ENCODE data around the gene RNF217. TPM values are rescaled to one million over a fixed set of nuclear protein-coding genes. Genes with fewer than 3 reads are reported as not detected.

The RNF217 gene
- total and polyA plus RNA-seq, 10 of the 15 experiments (the other 5 are each of a cell fraction or from before 2014, with no cell fraction given) = under 0.01 to 11.7 (median 0.04) TPM; not detected in 3

- DNase-seq (ENCODE audit: low read depth, low spot score) = no peak
- peaks cover 1% of the 10 kb centered on the region; the same call in 1 of the 3 replicates for H3K9me3 ChIP-seq (replicated peaks; ENCODE audit: control insufficient read depth, insufficient read depth, low read length)
- H4K20me1 ChIP-seq (ENCODE audit: control insufficient read depth, insufficient read depth) = no peaks in the 10 kb centered on the region
- no peak overlapping the region for H2AFZ ChIP-seq (ENCODE audit: control insufficient read depth, low read depth, low read length)
- ChIA-PET CTCF (interaction anchor here (1.1 kb wide), 2 partner anchors 246 to 1313 kb away, joined by 3 to 4 read pairs; no protein-coding TSS in a partner anchor), SMC1A (ENCODE audit: uncharacterized antibody, unreplicated experiment) (no interaction called here), POLR2A (no interaction called here), RAD21 (ENCODE audit: unreplicated experiment) (no interaction called here)
- in situ Hi-C loops (cut with MboI) (no loop called here), intact Hi-C loops (cut with micrococcal nuclease; ENCODE audit: unreplicated experiment) (no loop called here)
- H3K4me1 ChIP-seq (ENCODE audit: control insufficient read depth, insufficient read depth, low read length) = no peaks in the 10 kb centered on the region
- H3K79me2 ChIP-seq (ENCODE audit: control insufficient read depth, insufficient read depth, low read length) = no peaks in the 10 kb centered on the region
- 38% methylated on average over 1 of the region's 1 CpG for WGBS (ENCODE audit: insufficient coverage, insufficient replicate concordance, low lambda C conversion rate, missing lambda C conversion rate)
- no peaks in the 10 kb centered on the region; a peak in 1 of 4 replicates for H3K27me3 ChIP-seq (replicated peaks in 1 of 2; ENCODE audit: control insufficient read depth in 2 of 2, insufficient read depth in 2 of 2, low read length in 1 of 2)
- H3K4me3 ChIP-seq = no peak overlapping the region
- no TSS peak for BruUV-seq (replicated peaks)
- no peak for ATAC-seq
- no peak overlapping the region for H3K9ac ChIP-seq (ENCODE audit: control insufficient read depth, insufficient read depth, low read length)
- no peak overlapping the region for H3K4me2 ChIP-seq (ENCODE audit: control insufficient read depth, insufficient read depth)
- no peak for FAIRE-seq
- H3K27ac ChIP-seq (ENCODE audit: control insufficient read depth, insufficient read depth) = no peak overlapping the region
- TF ChIP-seq EGR1 (IDR thresholded peaks at IDR 0.05; ENCODE audit: borderline replicate concordance in 1 of 2, low read depth in 2 of 2, low read length in 2 of 2) = no peak
- no peak for TF ChIP-seq NBN (IDR thresholded peaks at IDR 0.05)
- TF ChIP-seq ZNF207 (IDR thresholded peaks at IDR 0.05; ENCODE audit: borderline replicate concordance) = no peak
- no peak for TF ChIP-seq USF2 (IDR thresholded peaks at IDR 0.05; ENCODE audit: borderline replicate concordance, low read depth, low read length)
- no peak for TF ChIP-seq MXI1 (IDR thresholded peaks at IDR 0.05; ENCODE audit: low read depth, low read length)
- no peak for TF ChIP-seq GATAD2B (conservative IDR thresholded peaks at IDR 0.05; ENCODE audit: low read depth)
- TF ChIP-seq HCFC1 (IDR thresholded peaks at IDR 0.05; ENCODE audit: low read length) = no peak
- TF ChIP-seq ELK1 (IDR thresholded peaks at IDR 0.05; ENCODE audit: low read depth, low read length) = no peak
- no peak for TF ChIP-seq FOXM1 (IDR thresholded peaks at IDR 0.05; ENCODE audit: low read depth, low read length)
- no peak for TF ChIP-seq BCL11A (IDR thresholded peaks at IDR 0.05; ENCODE audit: low read depth, low read length)
- no peaks in the 10 kb centered on the region for H3K36me3 ChIP-seq (ENCODE audit: control insufficient read depth in 2 of 2, insufficient read depth in 2 of 2, low read length in 1 of 2)
Measured at GRCh38 chr6:125116170-125116569, 153.9 kb downstream of the RNF217 start.
